Measurements from ENCODE around the gene IDH3A. TPM values are rescaled to one million over a fixed set of nuclear protein-coding genes. Genes with fewer than 3 reads are reported as not detected.
A peak's percentile ranks its signal among the peaks of the same experiment; 100 is the strongest.
"Not testable (repeated sequence)": the region's sequence is repeated elsewhere in the genome, so short reads cannot be mapped to it uniquely, and the experiment has no call there.

IDH3A gene
- total RNA-seq, 1 experiment from 2014 or later, result 52.6 TPM

DNA sequence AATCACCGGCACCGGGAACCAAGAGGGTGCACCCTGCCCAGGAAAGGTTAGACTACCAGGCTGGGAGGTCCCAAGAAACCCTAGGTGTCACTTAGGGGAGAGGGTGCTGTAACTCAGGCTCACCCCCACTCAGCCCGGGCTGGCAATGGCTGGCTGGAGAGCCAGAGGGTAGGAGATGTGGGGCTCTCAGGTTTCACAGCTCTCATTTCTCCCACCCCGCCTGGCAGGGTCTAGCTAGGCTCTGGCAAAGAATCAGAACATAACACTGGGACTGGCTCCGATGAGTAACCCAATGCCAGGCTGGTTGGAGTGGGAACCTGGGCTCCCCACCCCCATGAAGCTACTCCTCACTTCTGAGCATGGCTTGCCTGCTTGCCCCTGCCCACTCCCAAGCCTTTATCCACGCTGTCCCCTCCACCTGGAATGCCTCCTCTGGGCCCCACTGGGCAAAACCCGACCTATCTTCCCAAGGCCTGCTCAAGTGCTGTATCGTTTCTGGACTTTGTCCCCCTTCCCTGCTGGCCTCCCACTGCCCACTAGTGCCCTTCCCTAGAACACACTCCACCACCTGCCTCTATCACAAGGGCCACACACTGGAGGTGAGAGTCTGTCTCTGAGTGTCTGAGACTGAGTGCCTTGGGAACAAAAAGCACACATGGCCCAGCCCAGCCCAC, 19.9 kb upstream of the IDH3A start:
- DNase-seq (ENCODE audit: low read depth), result peak; percentile 77

DNA sequence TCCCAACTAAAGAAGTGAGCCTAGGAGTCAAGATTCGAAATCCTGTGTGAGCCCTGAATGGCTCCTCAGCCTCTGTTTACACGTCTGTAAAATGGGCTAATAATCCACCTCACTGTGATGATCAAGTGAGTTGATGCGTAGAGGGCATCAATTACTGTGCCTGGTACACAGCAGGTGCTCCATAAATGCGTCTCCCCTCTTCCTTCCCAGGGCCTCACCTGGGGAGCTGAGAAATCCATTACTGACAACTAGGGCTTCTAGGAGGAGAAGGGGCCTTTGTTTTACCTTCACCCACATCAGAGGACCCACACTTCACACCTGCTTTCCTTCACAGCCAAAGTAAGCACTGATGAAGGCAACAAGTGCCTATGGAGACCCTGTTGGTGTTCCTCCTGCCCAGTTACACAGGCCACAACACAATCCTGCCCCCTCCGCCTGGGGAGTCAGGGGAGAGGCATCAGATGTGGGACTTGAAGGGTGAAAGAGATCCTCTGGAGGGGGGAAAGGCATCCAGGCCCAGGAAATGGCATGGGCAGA, 19.3 kb upstream of the IDH3A start:
- no peak for DNase-seq (ENCODE audit: low read depth)

DNA sequence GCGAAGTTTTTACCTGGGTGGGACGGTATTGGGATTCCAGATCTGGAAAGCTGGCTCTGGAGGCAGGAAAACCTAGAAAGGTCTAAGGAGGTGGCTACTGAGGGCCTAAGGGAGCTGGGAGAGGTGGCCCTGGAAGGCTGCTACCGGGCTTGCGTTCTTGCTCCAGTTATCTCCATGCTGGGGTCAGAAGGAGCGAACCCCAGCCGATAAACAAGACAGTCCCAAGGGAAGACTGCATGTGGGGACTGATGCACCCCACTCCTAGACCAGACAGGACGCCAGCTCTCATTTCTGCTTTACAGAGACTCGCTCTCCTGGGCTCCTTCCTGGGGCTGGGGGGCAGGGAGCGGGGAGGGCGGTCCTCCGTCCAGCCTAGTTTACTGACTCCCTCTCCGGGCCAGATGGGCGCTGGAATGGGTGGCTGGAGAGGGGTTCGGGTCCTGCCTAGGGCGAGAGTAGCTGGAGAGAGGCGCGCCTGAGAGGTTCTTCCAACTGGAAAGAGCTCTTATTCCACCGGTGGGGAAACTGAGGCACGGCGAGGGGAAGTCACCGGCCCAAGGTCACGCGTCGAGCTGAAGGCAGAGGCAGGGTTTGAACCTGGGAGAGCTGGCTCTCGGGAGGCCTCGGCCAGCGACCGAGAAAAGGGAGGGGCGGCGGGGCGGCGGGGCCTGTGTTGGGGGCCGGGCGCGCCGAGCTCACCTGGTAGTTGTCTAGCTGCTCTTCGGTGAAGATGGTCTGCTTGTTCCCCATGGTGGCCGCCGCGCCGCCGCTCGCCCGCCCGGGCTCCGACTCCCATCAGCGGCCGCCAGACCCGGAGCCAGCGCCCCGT, 18.5 kb upstream of the IDH3A start:
- DNase-seq (ENCODE audit: low read depth), result no peak

DNA sequence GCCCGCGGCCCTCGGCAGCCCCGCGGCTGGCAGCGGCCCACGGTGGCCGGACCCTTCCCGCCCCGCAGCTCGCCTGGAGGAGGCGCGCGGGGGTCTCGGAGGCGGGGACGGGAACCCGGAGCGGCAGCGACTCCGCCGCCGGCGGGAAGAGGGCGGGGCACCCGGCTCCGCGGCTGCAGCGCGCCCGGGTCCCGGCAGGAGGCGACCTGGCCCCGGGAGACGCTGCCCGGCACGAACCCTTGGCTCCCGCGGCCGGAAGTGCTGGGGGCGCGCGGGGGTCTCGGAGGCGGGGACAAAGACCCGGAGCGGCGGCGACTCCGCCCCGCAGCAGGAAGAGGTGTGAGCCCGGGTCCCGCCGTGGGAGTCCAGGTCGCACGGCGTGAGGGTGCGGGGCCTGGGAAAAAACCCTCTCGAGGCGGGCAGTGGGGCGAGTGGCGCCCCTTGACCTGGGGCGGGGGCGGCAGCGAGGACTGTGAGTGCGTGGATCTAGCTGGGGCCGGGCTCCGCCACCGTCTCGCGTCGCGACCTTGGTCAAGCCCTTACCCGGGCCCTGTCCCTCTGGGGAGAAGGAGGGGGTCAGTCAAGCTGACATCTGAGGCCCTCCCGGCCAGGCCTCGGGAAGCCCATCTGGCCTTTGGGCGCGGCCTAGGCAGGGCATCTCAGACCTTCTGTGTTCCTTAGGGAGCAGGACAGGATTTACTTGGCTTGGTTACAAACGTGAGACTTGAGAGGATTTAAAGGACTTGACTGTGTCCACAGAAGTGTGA, 17.7 kb upstream of the IDH3A start, which contains the start of gene CIB2:
TSS of gene CIB2 (minus strand) at position 151 of the 767 bp plus-strand sequence. CDS start 230 bp downstream, outside the sequence.
- peak; percentile 40 for DNase-seq (ENCODE audit: low read depth)

DNA sequence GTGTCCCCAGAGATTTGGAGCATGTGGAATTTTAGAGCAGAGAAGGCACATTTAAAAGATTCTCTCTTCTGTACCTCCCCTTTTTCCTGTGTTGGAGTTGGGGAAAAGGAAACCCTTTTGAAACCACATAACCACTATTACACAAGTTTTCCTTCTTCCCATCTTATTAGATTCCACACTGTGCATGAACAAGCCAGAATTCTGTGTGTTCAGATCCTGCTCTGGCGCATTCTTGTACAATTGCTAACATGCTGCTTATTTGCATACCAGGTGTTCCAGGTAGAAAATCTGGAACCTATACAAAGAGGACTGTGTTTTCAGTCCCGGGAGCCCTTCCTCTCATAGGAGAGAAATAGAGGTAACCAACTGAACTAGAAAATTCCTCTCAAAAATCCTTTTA, 15.4 kb upstream of the IDH3A start:
- no peak for DNase-seq (ENCODE audit: low read depth)

DNA sequence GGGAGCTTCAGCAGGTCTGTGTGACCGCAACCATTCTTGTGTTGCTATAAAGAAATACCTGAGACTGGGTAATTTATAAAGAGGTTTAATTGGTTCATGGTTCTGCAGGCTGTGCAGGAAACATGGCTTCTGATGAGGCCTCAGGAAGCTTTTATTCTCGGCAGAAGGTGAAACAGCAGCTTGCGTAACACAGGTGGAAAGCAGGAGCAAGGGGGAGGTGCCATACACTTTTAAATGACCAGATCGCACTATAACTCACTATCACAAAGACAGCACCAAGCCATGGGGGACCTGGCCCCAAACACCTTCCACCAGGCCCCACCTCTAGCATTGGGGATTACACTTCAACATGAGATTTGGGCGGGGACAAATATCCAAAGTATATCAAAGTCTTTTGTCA, 9.6 kb upstream of the IDH3A start:
- DNase-seq (ENCODE audit: low read depth), result no peak

DNA sequence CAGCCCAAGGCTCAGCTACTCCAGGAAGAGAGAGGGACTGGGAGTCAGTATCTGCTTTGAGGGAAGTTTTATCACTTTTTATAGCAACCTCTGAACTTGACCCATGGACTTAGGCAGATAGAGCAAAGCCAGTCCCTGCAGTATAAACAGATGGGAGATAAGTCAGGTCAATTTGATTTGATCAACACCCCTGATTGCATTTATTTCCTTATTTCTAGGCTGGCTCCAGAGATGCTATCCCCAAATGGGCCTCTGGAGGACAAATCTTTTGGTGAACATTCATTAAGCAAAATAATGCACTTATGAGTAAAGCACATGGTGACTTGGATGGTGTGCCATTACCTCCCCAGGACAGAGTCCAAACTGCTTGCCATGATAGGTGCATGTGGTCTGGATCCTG, 8.9 kb upstream of the IDH3A start:
- DNase-seq (ENCODE audit: low read depth), result no peak

DNA sequence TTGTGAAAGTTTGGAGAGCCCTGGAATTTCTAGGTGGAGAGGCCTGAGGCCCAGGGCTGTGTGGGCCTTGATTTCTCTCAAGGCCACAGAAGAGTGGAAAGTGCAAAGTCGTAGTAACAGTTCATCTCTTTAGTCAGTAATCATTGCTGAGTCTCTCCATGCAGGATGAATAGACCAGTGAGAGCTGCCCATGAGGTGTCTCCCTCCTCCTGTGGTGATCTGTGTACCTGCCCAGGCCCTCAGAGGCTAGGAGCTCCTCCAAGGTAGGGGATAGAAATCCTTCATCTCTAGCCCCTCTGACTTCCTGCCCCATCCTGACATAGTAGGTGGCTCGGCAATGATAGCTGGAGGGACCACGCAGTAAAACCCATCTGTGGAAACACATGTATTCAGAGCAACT, 6.8 kb upstream of the IDH3A start:
- DNase-seq (ENCODE audit: low read depth), result no peak

DNA sequence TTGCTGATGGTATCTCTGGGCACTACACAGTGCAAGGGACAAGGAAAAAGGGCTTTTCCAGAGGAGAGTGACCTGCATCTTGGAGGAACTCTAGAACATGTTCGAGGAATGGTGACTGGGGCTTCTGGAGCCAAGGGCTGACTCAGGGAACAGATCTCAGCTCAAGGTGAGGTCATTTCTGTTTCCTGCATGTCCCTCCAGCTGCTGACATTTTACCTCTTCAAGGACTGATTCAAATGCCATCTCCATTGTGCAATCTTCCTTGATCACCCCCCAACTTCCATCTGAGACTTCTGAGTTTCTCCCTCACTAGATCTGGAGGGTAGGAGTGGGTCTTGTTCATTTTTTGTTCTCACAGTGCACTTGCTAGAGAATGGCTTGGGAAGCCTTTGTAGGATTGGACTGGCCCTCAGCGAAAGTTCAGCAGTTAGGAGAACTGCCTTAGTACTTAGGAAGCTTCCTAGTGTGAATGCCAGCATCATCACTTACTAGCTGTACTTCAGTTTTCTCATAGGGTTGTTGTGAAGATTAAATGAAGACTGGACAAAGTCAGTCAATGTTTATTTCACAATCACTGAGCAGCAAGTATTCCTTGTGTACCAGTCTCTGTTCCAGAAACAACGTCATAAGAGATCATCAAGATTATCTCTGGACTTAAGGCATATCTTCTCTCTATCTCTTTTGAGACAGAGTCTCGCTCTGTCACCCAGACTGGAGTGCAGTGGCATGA, 2.6 kb upstream of the IDH3A start:
- DNase-seq (ENCODE audit: low read depth), result no peak

DNA sequence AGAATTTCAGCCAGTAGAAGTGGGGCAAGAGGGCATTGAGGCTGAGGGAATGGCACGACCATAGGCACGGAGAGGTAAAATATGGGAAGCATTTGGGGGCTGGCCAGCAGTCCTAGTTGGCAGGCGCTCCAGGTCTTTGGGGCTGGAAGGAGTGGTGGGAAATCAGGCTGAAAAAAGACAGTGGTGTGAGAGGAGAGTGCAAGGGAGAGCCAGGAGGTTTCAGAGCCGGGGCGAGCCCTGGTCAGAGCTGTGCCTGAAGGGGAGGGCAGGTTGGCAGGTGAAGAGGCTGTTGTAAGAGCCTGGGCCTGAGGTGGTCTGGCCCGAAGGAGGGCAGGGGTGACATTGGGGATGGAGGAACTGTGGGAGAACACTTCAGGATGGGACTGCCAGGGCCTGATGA, 1.6 kb upstream of the IDH3A start:
- no peak for DNase-seq (ENCODE audit: low read depth)

DNA sequence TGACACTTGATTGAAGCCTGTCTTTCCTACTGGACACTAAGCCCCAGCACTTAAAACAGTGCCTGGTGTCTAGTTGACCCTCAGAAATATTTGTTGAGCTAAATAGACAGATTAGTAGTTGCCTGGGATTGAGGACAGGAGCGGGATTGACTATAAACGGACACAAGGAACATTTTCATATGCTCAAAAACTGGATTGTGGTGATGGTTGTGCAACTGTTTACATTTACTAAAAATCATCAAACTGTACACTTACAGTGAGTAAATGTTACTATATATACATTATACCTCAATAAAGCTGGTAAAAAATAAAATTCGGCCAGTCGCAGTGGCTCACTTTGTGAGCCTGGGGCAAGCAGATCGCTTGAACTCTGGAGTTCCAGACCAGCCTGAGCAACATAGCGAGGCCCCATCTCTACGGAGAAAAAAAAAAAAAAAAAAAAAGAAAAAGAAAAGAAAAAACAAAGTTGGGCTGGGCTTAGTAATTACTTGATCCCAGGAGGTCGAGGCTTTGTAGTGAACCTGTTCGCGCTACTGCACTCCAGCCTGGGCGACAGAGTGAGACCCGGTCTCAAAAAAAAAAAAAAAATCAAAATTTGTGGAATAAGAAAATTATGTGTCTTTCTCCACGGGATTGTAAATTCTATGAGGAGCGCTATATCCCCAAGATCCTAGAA, 632 bp upstream of the IDH3A start:
- DNase-seq (ENCODE audit: low read depth), result no peak

DNA sequence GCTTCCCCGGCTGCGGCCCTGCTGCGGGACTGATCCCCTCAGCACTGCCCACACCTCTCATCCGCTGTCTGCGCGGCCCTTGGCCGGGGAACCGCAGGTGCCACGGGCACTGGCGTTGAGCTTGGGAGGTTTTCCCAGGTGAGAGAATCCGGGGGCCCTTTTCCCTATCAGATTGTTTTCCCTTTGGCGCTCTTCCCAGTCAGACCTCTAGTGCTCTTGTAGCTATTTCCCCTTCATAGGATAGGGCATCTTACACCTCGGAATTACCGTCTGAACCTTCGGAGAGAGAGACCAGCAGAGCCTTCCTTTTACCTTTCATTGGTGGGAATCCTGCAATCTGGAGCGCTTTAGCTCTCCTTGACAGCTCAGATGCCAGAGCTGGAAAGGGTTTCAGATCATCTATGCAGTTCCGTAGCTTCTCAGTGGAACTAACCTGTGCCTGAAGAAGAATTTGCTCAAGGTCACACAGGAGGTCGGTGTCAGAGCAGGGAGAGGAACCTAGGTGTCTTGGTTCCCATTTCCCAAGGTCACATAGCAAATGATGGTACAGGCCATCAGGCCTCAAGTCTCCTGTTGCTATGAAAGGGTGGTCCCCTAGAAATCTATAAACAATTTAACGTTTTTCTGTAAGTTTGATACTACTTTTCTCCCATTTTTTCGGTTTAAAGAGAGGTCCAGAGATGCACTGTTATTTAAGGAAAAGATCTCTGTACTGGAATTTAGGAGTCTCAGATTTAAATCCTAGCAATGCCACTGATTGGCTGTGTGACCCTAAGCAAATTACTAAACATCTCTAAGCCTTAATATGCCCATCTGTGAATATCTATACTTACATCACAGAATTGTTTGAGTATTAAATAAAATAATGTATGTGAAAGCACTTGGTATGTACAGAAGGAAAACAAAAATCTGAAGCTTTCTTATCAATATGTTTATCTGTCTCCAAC, 916 bp downstream of the IDH3A start:
- peak; percentile 54 for DNase-seq (ENCODE audit: low read depth)

DNA sequence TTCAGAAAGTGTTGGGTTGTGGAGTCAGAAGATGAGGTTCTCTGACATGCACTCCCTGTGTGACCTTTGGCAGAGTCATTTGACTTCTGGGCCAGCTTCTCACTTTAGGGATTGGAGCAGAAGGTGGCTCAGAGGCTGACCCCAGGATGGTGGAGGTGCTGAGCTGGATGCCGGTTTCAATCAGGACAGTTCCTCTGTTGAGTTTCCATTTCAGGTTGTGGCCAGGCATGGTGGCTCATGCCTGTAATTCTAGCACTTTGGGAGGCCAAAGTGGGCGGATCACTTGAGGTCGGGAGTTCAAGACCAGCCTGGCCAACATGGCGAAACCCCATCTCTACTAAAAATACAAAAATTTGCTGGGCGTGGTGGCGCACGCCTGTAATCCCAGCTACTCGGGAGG, 1.9 kb downstream of the IDH3A start:
- not testable (repeated sequence) for DNase-seq (ENCODE audit: low read depth)

DNA sequence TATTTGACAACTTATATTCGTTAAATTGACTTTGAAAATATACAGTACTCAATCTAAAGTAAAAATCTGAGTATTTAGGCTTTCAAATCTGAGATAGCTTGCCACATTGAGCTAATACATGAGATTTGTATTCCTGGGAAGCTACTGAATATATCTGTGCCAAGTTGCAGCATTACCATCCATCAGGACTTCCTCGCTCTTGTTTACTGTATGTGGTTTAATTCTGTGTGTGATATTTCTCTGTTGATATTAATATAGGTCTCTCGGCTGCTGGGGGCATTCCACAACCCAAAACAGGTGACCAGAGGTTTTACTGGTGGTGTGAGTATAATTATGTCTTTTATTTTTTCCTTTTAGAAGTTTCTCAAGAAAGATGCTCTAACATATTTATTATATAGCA, 5.8 kb downstream of the IDH3A start:
- DNase-seq (ENCODE audit: low read depth), result no peak

DNA sequence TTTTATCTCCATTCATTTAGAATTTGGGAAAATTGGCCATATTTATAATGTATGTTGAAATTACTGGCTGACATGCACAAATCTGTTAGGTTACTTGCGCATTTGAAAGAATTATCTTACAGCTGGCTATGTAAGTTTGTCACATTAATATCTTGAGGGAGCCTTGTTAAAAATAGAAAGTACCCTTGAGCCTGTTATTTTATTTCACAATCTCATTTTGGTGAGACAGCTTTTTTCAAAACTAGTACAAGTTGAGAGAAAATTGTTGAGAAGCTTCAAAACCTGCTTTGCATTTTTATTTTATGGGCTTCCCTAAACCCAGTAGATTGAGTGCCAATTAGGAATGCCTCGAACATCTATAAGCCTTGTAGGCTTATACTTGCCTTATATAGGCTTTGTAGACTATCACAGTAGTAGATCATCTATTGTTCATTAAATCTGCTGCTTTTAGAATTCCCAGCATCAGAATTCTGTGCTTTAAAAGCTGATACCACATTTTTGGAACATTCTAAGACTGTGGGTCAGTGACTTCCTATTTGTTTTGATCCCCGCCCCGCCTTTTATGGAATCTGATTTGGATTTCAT, 6.3 kb downstream of the IDH3A start:
- DNase-seq (ENCODE audit: low read depth), result no peak

DNA sequence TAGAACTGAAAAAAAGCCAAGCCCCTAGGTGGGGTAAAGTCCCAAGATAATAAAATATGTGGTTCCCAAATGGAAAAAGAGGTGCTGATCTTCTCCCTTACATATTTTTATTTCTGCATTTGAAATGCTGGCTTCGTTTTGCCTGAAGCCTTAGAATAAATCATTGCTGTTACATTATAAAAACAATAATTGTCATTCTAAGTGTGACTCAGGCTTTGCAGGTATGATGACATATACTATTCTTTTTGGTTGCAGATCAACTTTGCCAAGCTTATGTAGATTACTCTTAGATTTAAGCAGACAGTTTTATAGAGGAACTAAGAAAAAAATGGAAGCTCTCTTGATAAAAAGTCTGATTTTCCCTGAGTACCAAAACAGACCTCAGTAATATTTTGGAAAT, 7.5 kb downstream of the IDH3A start:
- DNase-seq (ENCODE audit: low read depth), result peak; percentile 15

DNA sequence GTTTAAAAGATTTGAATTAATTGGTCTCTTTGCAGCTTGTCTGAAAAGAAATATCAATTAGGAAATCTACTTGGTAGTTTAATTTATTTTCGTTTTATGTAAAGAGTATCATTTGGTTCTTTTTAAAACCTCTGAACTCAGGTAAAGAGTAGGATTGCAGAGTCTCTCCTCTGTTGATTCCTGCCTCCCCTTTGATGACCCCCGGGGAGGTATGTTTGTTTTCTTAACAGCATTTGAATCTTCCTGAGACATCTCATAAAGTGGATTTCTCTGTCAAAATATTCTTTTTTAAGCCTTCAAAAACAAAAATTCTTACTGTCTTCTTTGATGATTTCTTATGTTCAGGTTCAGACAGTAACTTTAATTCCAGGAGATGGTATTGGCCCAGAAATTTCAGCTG, 8.0 kb downstream of the IDH3A start:
- DNase-seq (ENCODE audit: low read depth), result no peak

DNA sequence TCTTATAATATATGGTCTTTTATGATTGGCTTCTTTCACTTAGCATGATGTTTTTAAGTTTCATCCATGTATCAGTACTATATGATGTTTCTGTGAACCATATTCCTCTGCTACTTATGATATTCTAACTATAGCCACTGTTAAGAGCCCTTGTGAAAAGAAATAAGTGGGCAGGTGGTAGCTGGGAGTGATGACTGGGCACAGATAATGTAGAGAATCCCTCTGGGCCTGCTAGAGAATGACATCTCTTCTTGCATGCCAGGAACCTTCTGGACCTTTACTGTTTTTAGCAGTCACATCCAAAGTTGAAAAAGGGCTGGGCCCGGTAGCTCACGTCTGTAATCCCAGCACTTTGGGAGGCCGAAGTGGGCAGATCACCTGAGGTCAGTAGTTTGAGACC, 10.2 kb downstream of the IDH3A start:
- no peak for DNase-seq (ENCODE audit: low read depth)

DNA sequence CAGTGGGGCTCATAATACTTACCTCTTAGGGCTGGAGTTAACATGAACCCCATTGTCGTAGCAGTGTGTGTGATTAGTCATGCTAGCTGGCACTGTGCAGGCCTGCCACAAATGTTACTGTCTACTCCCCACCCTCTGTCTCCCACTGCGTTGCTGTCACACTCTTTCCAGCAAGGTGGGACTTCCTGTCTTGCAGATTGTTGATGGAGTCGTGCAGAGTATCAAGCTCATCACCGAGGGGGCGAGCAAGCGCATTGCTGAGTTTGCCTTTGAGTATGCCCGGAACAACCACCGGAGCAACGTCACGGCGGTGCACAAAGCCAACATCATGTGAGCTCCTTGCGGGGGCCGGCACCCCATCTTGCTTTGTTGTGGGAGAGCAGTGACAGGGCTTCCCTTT, 12.9 kb downstream of the IDH3A start:
- no peak for DNase-seq (ENCODE audit: low read depth)
